GM23338 (cell line): Measurements from ENCODE around the gene DCAF5.

Experiments
- CREB1 ChIP-seq: fragments of 250-450 bp; sonication (Bioruptor Pico); IDR thresholded peaks from 2 replicates; pipeline ENCODE4 v1.5.0; 2020; ENCODE audit warnings: low read depth, mild to moderate bottlenecking, moderate library complexity
- CTCF ChIP-seq, 2 experiments: fragments of 200-600 bp in 1 of 2; sonication (generic) in 1 of 2; conservative IDR thresholded peaks; 2 replicates each; pipeline versions ENCODE4 v1.5.1 to v1.6.1; 2016 to 2017; ENCODE audit warnings: antibody characterized with exemption in 2 of 2, low read depth in 2 of 2, mild to moderate bottlenecking in 2 of 2, moderate library complexity in 1 of 2
- REST ChIP-seq: IDR thresholded peaks from one replicate; pipeline ENCODE4 v1.6.1; 2018; ENCODE audit warnings: antibody characterized with exemption; ENCODE audit not compliant: unreplicated experiment

- TF ChIP-seq CTCF (conservative IDR thresholded peaks at IDR 0.05; ENCODE audit: low read depth in 2 of 2) = no peak
- no peak for TF ChIP-seq REST
- no peak for TF ChIP-seq CREB1 (CRISPR knock-in tag)
Observed at GRCh38 chr14:69027242-69027913, 125.5 kb downstream of the DCAF5 start.
